Endothelial cell (in vitro differentiated cells): ENCODE measurements around the gene SLC22A16. TPM values are rescaled to one million over a fixed set of nuclear protein-coding genes. Genes with fewer than 3 reads are reported as not detected.

Experiments used
- DNase-seq: peaks from one replicate; pipeline ENCODE4 v3.0.0; 2021; ENCODE audit warnings: low spot score
- H3K27ac Mint-ChIP-seq: one replicate; pipeline ENCODE4 v1.8.0; 2021; ENCODE audit warnings: mixed read lengths, inconsistent platforms; ENCODE audit not compliant: unreplicated experiment
- H3K27me3 Mint-ChIP-seq: one replicate; pipeline ENCODE4 v1.8.0; 2021; ENCODE audit warnings: mild to moderate bottlenecking, moderate library complexity, mixed read lengths, inconsistent platforms; ENCODE audit not compliant: unreplicated experiment
- H3K36me3 Mint-ChIP-seq: one replicate; pipeline ENCODE4 v1.8.0; 2021; ENCODE audit warnings: mild to moderate bottlenecking, low read depth, mixed read lengths, inconsistent platforms; ENCODE audit not compliant: unreplicated experiment
- H3K4me1 Mint-ChIP-seq: one replicate; pipeline ENCODE4 v1.8.0; 2021; ENCODE audit warnings: mild to moderate bottlenecking, mixed read lengths, inconsistent platforms; ENCODE audit not compliant: unreplicated experiment
- H3K4me3 Mint-ChIP-seq: one replicate; pipeline ENCODE4 v1.8.0; 2021; ENCODE audit warnings: mild to moderate bottlenecking, mixed read lengths, inconsistent platforms; ENCODE audit not compliant: unreplicated experiment
- H3K9me3 Mint-ChIP-seq: one replicate; pipeline ENCODE4 v1.8.0; 2021; ENCODE audit warnings: mixed read lengths, inconsistent platforms; ENCODE audit not compliant: unreplicated experiment
- CTCF ChIP-seq: fragments of 200-600 bp; sonication (generic); IDR thresholded peaks from one replicate; pipeline ENCODE4 v1.5.0; 2021; ENCODE audit warnings: antibody characterized with exemption; ENCODE audit not compliant: unreplicated experiment
- total RNA-seq: library from RNA; stranded (reverse); fragmentation: NEBNext Ultra II Directional; extraction: Animal tissue kit (Norgen Biotek cat#: 25700); gene quantifications from one replicate; pipeline ENCODE4 v1.2.1, GENCODE V29; 2021; ENCODE audit not compliant: unreplicated experiment

Gene SLC22A16
- total RNA-seq, 1 donor from 2014 or later, result 0.54 TPM

- no peaks in the 10 kb centered on the region for H3K36me3 Mint-ChIP-seq
- no peaks in the 10 kb centered on the region for H3K9me3 Mint-ChIP-seq
- H3K27me3 Mint-ChIP-seq, result peaks cover 2% of the 10 kb centered on the region
- no peak for DNase-seq
- H3K4me3 Mint-ChIP-seq, result no peak overlapping the region
- no peak for TF ChIP-seq CTCF
- H3K4me1 Mint-ChIP-seq, result peaks cover 7% of the 10 kb centered on the region
- no peak overlapping the region for H3K27ac Mint-ChIP-seq
These were observed 7.9 kb upstream of the SLC22A16 start for GRCh38 chr6:110484321-110484720.

- no peak for TF ChIP-seq CTCF
- Mint-ChIP-seq H3K4me1 (peaks cover 7% of the 10 kb centered on the region), H3K9me3 (no peaks in the 10 kb centered on the region), H3K27me3 (peaks cover 5% of the 10 kb centered on the region), H3K4me3 (no peak overlapping the region), H3K36me3 (no peaks in the 10 kb centered on the region), H3K27ac (no peak overlapping the region)
- DNase-seq, result no peak
These were observed 6.5 kb upstream of the SLC22A16 start for GRCh38 chr6:110482774-110483400.

- Mint-ChIP-seq H3K4me1 (peaks cover 7% of the 10 kb centered on the region), H3K27ac (no peak overlapping the region), H3K36me3 (no peaks in the 10 kb centered on the region), H3K4me3 (no peak overlapping the region), H3K27me3 (peaks cover 7% of the 10 kb centered on the region), H3K9me3 (no peaks in the 10 kb centered on the region)
- no peak for DNase-seq
- TF ChIP-seq CTCF, result no peak
These were observed 4.7 kb upstream of the SLC22A16 start for GRCh38 chr6:110481081-110481480.

GRCh38 chr6:110475066-110475653 is 1.3 kb downstream of the SLC22A16 start:
- no peak for DNase-seq

More at GRCh38 chr6:110475066-110475653, 1.3 kb downstream of the SLC22A16 start:
- H3K9me3 Mint-ChIP-seq, result no peaks in the 10 kb centered on the region
- H3K4me1 Mint-ChIP-seq, result peaks cover 10% of the 10 kb centered on the region
- TF ChIP-seq CTCF, result no peak
- peaks cover 10% of the 10 kb centered on the region for H3K27me3 Mint-ChIP-seq
- H3K27ac Mint-ChIP-seq, result no peak overlapping the region
- H3K4me3 Mint-ChIP-seq, result peak overlapping the region; percentile 48
- H3K36me3 Mint-ChIP-seq, result no peaks in the 10 kb centered on the region
